ENCODE measurements around the gene DDOST. TPM values are rescaled to one million over a fixed set of nuclear protein-coding genes. Genes with fewer than 3 reads are reported as not detected.

DDOST gene
- total and polyA plus RNA-seq, 12 donors = 123 to 349 (median 202) TPM

DNA sequence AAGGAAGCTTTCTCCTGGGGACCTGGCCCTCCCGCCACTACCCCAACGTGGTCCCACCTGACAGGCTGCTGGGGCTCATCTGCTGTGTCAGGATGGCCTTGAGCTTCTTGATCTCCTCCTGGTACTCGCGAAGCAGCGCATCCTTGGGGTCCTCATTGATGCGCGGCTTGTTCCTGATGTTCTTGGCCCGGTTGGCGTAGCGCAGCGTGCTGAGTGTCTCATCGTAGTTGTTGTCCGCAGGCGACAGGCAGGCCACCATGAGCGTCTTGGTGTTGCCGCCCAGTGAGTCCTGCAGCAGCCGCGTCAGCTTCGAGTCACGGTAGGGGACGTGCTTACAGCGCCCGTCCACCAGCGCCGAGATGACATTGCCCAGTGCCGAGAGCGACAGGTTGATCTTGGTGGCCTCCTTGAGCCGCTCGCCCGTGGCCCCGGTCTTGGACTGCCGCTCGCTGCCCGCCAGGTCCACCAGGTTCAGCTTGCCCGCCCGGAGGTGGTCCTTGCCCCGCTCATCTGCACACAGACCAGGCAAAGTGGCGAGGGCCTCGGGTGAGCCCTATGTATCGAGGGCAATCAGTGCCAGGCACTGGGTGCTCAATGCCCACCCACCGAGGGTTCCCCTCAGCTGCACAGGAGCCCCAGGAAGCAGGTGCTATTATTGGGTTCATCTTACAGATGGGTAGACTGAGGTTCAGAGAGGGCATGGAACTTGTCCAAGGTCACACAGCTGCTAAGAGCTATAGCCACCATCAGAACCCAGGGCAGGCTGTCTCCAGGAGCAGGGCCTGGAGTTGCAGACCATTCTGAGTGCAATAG, 43.4 kb upstream of the DDOST start:
- TF ChIP-seq POLR2A (IDR thresholded peaks at IDR 0.05) = no peak
- no peak for TF ChIP-seq CTCF (IDR thresholded peaks at IDR 0.05)
- Histone ChIP-seq H3K36me3 (replicated peaks in 1 of 2) (no peaks in the 10 kb centered on the region), H3K27me3 (no peaks in the 10 kb centered on the region), H3K27ac (no peak overlapping the region), H3K4me3 (no peak overlapping the region), H3K4me1 (replicated peaks in 1 of 2) (no peaks in the 10 kb centered on the region), H3K9me3 (replicated peaks in 1 of 3) (no peaks in the 10 kb centered on the region)
- WGBS, 4 donors = 94 to 97% (median 96%) methylated on average over 11 to 41 of the region's 41 CpGs
- no peak for DNase-seq
- intact Hi-C loops (cut with DNase I) = no loop called here

GRCh38 chr1:20703124-20703756, 42.1 kb upstream of the DDOST start:
- intact Hi-C loops (cut with DNase I) = no loop called here
- DNase-seq = no peak
- WGBS, 4 donors = 81 to 92% (median 87%) methylated on average over 4 of the region's 4 CpGs
- Histone ChIP-seq H3K9me3 (replicated peaks in 1 of 3) (no peaks in the 10 kb centered on the region), H3K4me3 (no peak overlapping the region), H3K4me1 (replicated peaks in 1 of 2) (no peaks in the 10 kb centered on the region), H3K36me3 (replicated peaks in 1 of 2) (no peaks in the 10 kb centered on the region), H3K27me3 (no peaks in the 10 kb centered on the region), H3K27ac (no peak overlapping the region)
- TF ChIP-seq POLR2A (IDR thresholded peaks at IDR 0.05) = no peak
- TF ChIP-seq CTCF (IDR thresholded peaks at IDR 0.05) = no peak

- H3K27me3 ChIP-seq = no peaks in the 10 kb centered on the region
- 67 to 93% (median 89%) methylated on average over 1 of the region's 1 CpG for WGBS, 4 donors
- H3K27ac ChIP-seq = no peak overlapping the region
- no peaks in the 10 kb centered on the region for H3K4me1 ChIP-seq (replicated peaks in 1 of 2)
- intact Hi-C loops (cut with DNase I) = no loop called here
- no peaks in the 10 kb centered on the region for H3K36me3 ChIP-seq (replicated peaks in 1 of 2)
- peak in 4 of 6 experiments; percentile 11 to 22 (median 20) for TF ChIP-seq CTCF (IDR thresholded peaks at IDR 0.05)
- TF ChIP-seq POLR2A (IDR thresholded peaks at IDR 0.05) = no peak
- no peak for DNase-seq
- no peaks in the 10 kb centered on the region for H3K9me3 ChIP-seq (replicated peaks in 1 of 3)
- no peak overlapping the region for H3K4me3 ChIP-seq
Observed at GRCh38 chr1:20702416-20702815, 41.2 kb upstream of the DDOST start.

DNA sequence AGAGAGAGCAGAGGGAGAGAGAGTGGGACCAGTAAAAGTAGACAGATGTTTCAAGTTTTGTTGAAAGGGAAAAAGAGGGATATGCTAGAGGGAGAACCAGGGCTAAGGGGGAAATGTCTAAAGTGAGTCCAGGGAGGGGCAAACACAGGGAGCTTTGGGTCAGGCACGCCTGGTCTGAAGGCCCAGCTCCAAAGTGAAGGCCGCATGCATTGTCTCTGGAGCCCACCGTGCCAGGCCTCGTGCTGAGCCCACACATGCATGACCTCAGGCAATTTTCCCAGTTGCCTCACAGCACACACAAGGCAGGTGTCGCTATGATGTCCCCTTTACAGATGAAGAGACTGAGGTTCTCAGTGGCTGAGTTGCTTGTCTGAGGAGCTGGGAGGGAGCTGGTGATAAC, 40.7 kb upstream of the DDOST start:
- H3K9me3 ChIP-seq (replicated peaks in 1 of 3) = no peaks in the 10 kb centered on the region
- TF ChIP-seq POLR2A (IDR thresholded peaks at IDR 0.05) = no peak
- no peak for TF ChIP-seq CTCF (IDR thresholded peaks at IDR 0.05)
- no peaks in the 10 kb centered on the region for H3K36me3 ChIP-seq (replicated peaks in 1 of 2)

More for the DNA sequence above, 40.7 kb upstream of the DDOST start:
- no peak overlapping the region for H3K27ac ChIP-seq
- intact Hi-C loops (cut with DNase I) = no loop called here
- H3K4me3 ChIP-seq = no peak overlapping the region
- no peak for DNase-seq
- peaks cover 0 to 3% of the 10 kb centered on the region in 2 donors for H3K4me1 ChIP-seq (replicated peaks in 1 of 2)
- WGBS, 4 donors = 79 to 97% (median 92%) methylated on average over 4 to 5 of the region's 5 CpGs
- H3K27me3 ChIP-seq = no peaks in the 10 kb centered on the region

Measured in adrenal gland (tissue), 12 donors.